Left lung (tissue), 10 donors: ENCODE measurements around the gene AUTS2. TPM values are rescaled to one million over a fixed set of nuclear protein-coding genes. Genes with fewer than 3 reads are reported as not detected.
A peak's percentile ranks its signal among the peaks of the same experiment; 100 is the strongest.

Experiments
- ATAC-seq: fragments of 200-7000 bp; cut with Tn5 transposase; one replicate; pipeline ENCODE4 v1.9.1; 2020; ENCODE audit warnings: moderate library complexity
- DNase-seq, 4 donors: peaks; one replicate each; pipeline ENCODE4 v3.0.0-alpha.2; 2013 to 2020
- H3K27ac ChIP-seq, 2 donors: fragments of 200-600 bp; sonication (generic) in 1 of 2; one replicate each; pipeline versions ENCODE4 v1.5.0 to v1.8.0; 2020 to 2021
- H3K27me3 ChIP-seq, 2 donors: fragments of 200-600 bp; sonication (generic) in 1 of 2; one replicate each; pipeline versions ENCODE4 v1.5.0 to v1.8.0; 2020 to 2021
- H3K36me3 ChIP-seq, 2 donors: fragments of 200-600 bp; sonication (generic) in 1 of 2; one replicate each; pipeline versions ENCODE4 v1.5.0 to v1.8.0; 2020 to 2021
- H3K4me1 ChIP-seq, 2 donors: fragments of 200-600 bp; one replicate each; pipeline ENCODE4 v1.8.0; 2021
- H3K4me3 ChIP-seq, 2 donors: fragments of 200-600 bp; sonication (generic) in 1 of 2; one replicate each; pipeline versions ENCODE4 v1.5.0 to v1.8.0; 2020 to 2021; ENCODE audit warnings: mild to moderate bottlenecking in 1 of 2
- H3K9me3 ChIP-seq, 2 donors: fragments of 200-600 bp; sonication (generic) in 1 of 2; one replicate each; pipeline versions ENCODE4 v1.5.0 to v1.8.0; 2020 to 2021
- CTCF ChIP-seq, 2 donors: fragments of 200-600 bp; sonication (generic) in 1 of 2; IDR thresholded peaks; one replicate each; pipeline versions ENCODE4 v1.5.0 to v1.8.0; 2021; ENCODE audit warnings: antibody characterized with exemption in 2 of 2
- intact Hi-C, 2 donors: fragments of 100-400 bp; cut with DNase I; formaldehyde crosslinking; loops; one replicate each; pipeline versions ENCODE4 v1.11.2 to v1.14.2; 2022
- polyA plus RNA-seq, 6 donors: library from polyadenylated mRNA; unstranded; fragments of 120-200 nt; gene quantifications; one replicate each; pipeline ENCODE4 v1.2.1, GENCODE V29; 2013; ENCODE audit not compliant: insufficient read length in 6 of 6
- total RNA-seq, 2 donors: library from RNA; stranded (reverse); fragmentation: NEBNext Ultra II Directional; extraction: Animal tissue kit (Norgen Biotek cat#: 25700); gene quantifications; one replicate each; pipeline ENCODE4 v1.2.1, GENCODE V29; 2021
- donor health status: DM: no; HTN: yes; CAD: no.
- donor health status: DM: no; HTN: no; CAD: no.

The AUTS2 gene
- total and polyA plus RNA-seq, 8 donors = 40.4 to 119 (median 103) TPM

- Histone ChIP-seq H3K9me3 (no peaks in the 10 kb centered on the region), H3K27me3 (no peaks in the 10 kb centered on the region), H3K4me3 (no peak overlapping the region), H3K4me1 (peaks cover 12 to 16% of the 10 kb centered on the region in 2 donors), H3K36me3 (no peaks in the 10 kb centered on the region), H3K27ac (no peak overlapping the region)
- no peak for DNase-seq
- TF ChIP-seq CTCF (IDR thresholded peaks at IDR 0.05) = no peak
- intact Hi-C loops = no loop called here
- ATAC-seq = no peak
These were observed 365.1 kb downstream of the AUTS2 start for GRCh38 chr7:69963393-69963792.

- peaks cover 11 to 13% of the 10 kb centered on the region in 2 donors for H3K4me1 ChIP-seq
- H3K27ac ChIP-seq = no peak overlapping the region
- no peaks in the 10 kb centered on the region for H3K9me3 ChIP-seq
- TF ChIP-seq CTCF (IDR thresholded peaks at IDR 0.05) = no peak
- peak; percentile 73 for ATAC-seq
- no peaks in the 10 kb centered on the region for H3K36me3 ChIP-seq
- H3K4me3 ChIP-seq = no peak overlapping the region
- intact Hi-C loops = no loop called here
- no peaks in the 10 kb centered on the region for H3K27me3 ChIP-seq
- peak in 3 of 4 donors; percentile 28 to 55 (median 40) for DNase-seq
These were observed 368.7 kb downstream of the AUTS2 start for GRCh38 chr7:69966766-69967591.

DNA sequence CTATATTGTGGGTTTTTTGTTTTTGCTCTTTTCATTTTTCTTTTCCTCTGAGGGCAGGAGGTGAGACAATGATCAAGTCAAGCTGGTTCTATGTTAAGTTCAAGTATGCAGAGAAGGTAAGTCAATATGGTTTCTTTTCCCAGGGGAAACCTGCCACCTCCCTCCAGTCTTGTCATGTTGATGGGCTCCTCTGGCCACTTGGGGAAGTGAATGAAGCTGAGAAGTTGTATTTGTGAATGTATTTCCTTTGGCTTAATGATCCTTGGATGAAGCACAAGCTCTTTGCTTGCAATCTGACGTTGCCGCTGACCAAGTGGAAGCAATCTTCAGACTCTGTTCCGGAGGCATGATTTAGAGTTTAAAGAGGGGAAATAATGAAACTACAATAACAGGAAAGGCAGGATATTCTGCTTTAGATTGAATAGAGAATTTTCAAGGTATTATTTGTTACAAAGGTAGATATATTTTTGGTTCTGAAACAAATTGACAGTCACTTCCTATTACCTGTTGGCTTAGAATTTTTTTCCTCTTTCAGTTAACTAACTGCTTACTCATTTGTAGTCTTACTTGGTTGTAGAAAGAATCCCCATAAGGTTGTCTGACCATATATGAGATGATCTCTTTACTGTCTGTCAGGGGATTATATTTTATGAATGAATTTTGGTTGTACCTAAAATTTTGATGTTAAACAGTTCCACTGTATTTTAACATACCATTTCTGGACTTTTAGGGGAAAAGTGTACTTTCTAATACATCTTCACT, 369.6 kb downstream of the AUTS2 start:
- Histone ChIP-seq H3K27me3 (no peaks in the 10 kb centered on the region), H3K4me3 (no peak overlapping the region), H3K9me3 (no peaks in the 10 kb centered on the region), H3K4me1 (peaks cover 2 to 4% of the 10 kb centered on the region in 2 donors), H3K36me3 (no peaks in the 10 kb centered on the region), H3K27ac (no peak overlapping the region)
- peak in 3 of 4 donors; percentile 34 to 74 (median 50) for DNase-seq
- TF ChIP-seq CTCF (IDR thresholded peaks at IDR 0.05) = no peak
- intact Hi-C loops = no loop called here
- peak; percentile 70 for ATAC-seq

- ATAC-seq = no peak
These were observed 370.8 kb downstream of the AUTS2 start for GRCh38 chr7:69968969-69969556.

More at GRCh38 chr7:69968969-69969556, 370.8 kb downstream of the AUTS2 start:
- Histone ChIP-seq H3K4me3 (no peak overlapping the region), H3K27me3 (no peaks in the 10 kb centered on the region), H3K36me3 (no peaks in the 10 kb centered on the region), H3K9me3 (no peaks in the 10 kb centered on the region), H3K27ac (no peak overlapping the region), H3K4me1 (no peaks in the 10 kb centered on the region)
- intact Hi-C loops = no loop called here
- DNase-seq = no peak
- no peak for TF ChIP-seq CTCF (IDR thresholded peaks at IDR 0.05)
